Spleen (tissue), 11 donors: ENCODE measurements around the gene RAB3GAP1. TPM values are rescaled to one million over a fixed set of nuclear protein-coding genes. Genes with fewer than 3 reads are reported as not detected.

ENCODE experiments used
- DNase-seq: peaks from one replicate; pipeline ENCODE4 v3.0.0-alpha.2; 2020
- H3K27ac ChIP-seq, 8 donors: fragments of 200-600 bp; sonication (generic) in 7 of 8; 1 replicate in 4 of 8; 2 replicates in 4 of 8; pipeline versions ENCODE4 v1.5.0 to v1.8.0; 2016 to 2021; ENCODE audit warnings: inconsistent platforms in 4 of 8, mild to moderate bottlenecking in 4 of 8, moderate library complexity in 1 of 8
- H3K27me3 ChIP-seq, 7 donors: fragments of 200-600 bp; sonication (generic) in 6 of 7; replicated peaks in 1 of 7; 1 replicate in 4 of 7; 2 replicates in 3 of 7; pipeline versions ENCODE4 v1.5.0 to v1.8.0; 2016 to 2021; ENCODE audit warnings: inconsistent platforms in 3 of 7, mild to moderate bottlenecking in 1 of 7
- H3K36me3 ChIP-seq, 6 donors: fragments of 200-600 bp; sonication (generic) in 5 of 6; 1 replicate in 4 of 6; 2 replicates in 2 of 6; pipeline versions ENCODE4 v1.5.0 to v1.8.0; 2016 to 2021; ENCODE audit warnings: inconsistent platforms in 2 of 6
- H3K4me1 ChIP-seq, 6 donors: fragments of 200-600 bp; sonication (generic) in 5 of 6; 1 replicate in 3 of 6; 2 replicates in 3 of 6; pipeline versions ENCODE4 v1.5.0 to v1.8.0; 2016 to 2021; ENCODE audit warnings: inconsistent platforms in 3 of 6
- H3K4me3 ChIP-seq, 8 donors: fragments of 200-600 bp; sonication (generic) in 7 of 8; 1 replicate in 4 of 8; 2 replicates in 4 of 8; pipeline versions ENCODE4 v1.5.0 to v1.8.0; 2016 to 2021; ENCODE audit warnings: inconsistent platforms in 4 of 8, mild to moderate bottlenecking in 4 of 8, moderate library complexity in 2 of 8
- H3K9me3 ChIP-seq, 8 donors: fragments of 200-600 bp; sonication (generic) in 7 of 8; 1 replicate in 4 of 8; 2 replicates in 4 of 8; pipeline versions ENCODE4 v1.5.0 to v1.8.0; 2016 to 2021; ENCODE audit warnings: inconsistent platforms in 4 of 8
- POLR2A ChIP-seq, 3 donors: fragments of 450-650 bp; IDR thresholded peaks; one replicate each; pipeline ENCODE4 v1.5.1; 2017; ENCODE audit warnings: antibody characterized with exemption in 3 of 3, mild to moderate bottlenecking in 1 of 3
- POLR2AphosphoS5 ChIP-seq, 3 donors: sonication (generic); formaldehyde crosslinking; IDR thresholded peaks; one replicate each; pipeline ENCODE4 v1.5.1; 2017; ENCODE audit warnings: antibody characterized with exemption in 3 of 3
- WGBS, 5 donors: extraction: QIAGEN DNeasy Blood & Tissue Kit in 3 of 5; methylation state at CpG; one replicate each; pipeline versions ENCODE4 v1.1.5 to v1.1.7; 2013 to 2018; 5-methylcytosine and 5-hydroxymethylcytosine counted together
- intact Hi-C: fragments of 100-400 bp; cut with DNase I; formaldehyde crosslinking; loops from one replicate; pipeline ENCODE4 v1.15.0; 2023; ENCODE audit warnings: low total_unique reads
- polyA plus RNA-seq, 3 donors: library from polyadenylated mRNA; stranded (reverse); fragments of 200-250 nt; gene quantifications; one replicate each; pipeline ENCODE4 v1.2.1, GENCODE V29; 2013
- total RNA-seq, 7 donors: library from RNA; depleted of rRNA in 3 of 7; stranded (reverse); fragments of >200 nt in 3 of 7; fragmentation: NEBNext Ultra II Directional in 4 of 7; extraction: Animal tissue kit (Norgen Biotek cat#: 25700) in 4 of 7; gene quantifications; one replicate each; pipeline versions ENCODE4 v1.1.0 to v1.2.1, GENCODE V29; 2016 to 2021
- TF ChIP-seq, protein P1 (sequence below), 11 experiments: fragments of 200-600 bp in 7 of 11; fragments of 450-650 bp in 4 of 11; sonication (generic) in 4 of 11; IDR thresholded peaks in 8 of 11; conservative IDR thresholded peaks in 3 of 11; 1 replicate in 7 of 11; 2 replicates in 4 of 11; pipeline versions ENCODE4 v1.4.0 to v1.8.0; 2016 to 2021; ENCODE audit warnings: antibody characterized with exemption in 11 of 11, inconsistent platforms in 4 of 11, mild to moderate bottlenecking in 1 of 11
- donor health status: healthy with polysubstance abuse.
- donor health status: DM: no; HTN: no; CAD: no; lungs with moderate emphysema.
- donor health status: DM: no; HTN: no; CAD: no.
- donor health status: Bipolar disorder and iron deficiency.
- donor health status: healthy.
- donor health status: DM: no; HTN: no; CAD: no.
- donor health status: DM: yes; HTN: yes; CAD: no.

Gene RAB3GAP1
- total and polyA plus RNA-seq, 10 donors, result 11.2 to 49.5 (median 38.9) TPM

- peaks cover 0 to 7% (median 4%) of the 10 kb centered on the region in 8 donors for H3K9me3 ChIP-seq
- no peaks in the 10 kb centered on the region for H3K4me1 ChIP-seq
- H3K4me3 ChIP-seq, result no peak overlapping the region
- no peak for DNase-seq
- intact Hi-C loops, result no loop called here
- H3K36me3 ChIP-seq, result peaks cover 0 to 25% (median 2%) of the 10 kb centered on the region in 6 donors
- no peak for TF ChIP-seq POLR2AphosphoS5 (IDR thresholded peaks at IDR 0.05)
- TF ChIP-seq POLR2A (IDR thresholded peaks at IDR 0.05), result no peak
- TF ChIP-seq, protein P1, sequence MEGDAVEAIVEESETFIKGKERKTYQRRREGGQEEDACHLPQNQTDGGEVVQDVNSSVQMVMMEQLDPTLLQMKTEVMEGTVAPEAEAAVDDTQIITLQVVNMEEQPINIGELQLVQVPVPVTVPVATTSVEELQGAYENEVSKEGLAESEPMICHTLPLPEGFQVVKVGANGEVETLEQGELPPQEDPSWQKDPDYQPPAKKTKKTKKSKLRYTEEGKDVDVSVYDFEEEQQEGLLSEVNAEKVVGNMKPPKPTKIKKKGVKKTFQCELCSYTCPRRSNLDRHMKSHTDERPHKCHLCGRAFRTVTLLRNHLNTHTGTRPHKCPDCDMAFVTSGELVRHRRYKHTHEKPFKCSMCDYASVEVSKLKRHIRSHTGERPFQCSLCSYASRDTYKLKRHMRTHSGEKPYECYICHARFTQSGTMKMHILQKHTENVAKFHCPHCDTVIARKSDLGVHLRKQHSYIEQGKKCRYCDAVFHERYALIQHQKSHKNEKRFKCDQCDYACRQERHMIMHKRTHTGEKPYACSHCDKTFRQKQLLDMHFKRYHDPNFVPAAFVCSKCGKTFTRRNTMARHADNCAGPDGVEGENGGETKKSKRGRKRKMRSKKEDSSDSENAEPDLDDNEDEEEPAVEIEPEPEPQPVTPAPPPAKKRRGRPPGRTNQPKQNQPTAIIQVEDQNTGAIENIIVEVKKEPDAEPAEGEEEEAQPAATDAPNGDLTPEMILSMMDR (IDR thresholded peaks at IDR 0.05 in 8 of 11, conservative IDR thresholded peaks at IDR 0.05 in 3 of 11), result no peak
- no peaks in the 10 kb centered on the region for H3K27me3 ChIP-seq
- H3K27ac ChIP-seq, result no peak overlapping the region
- WGBS, 5 donors, result 81 to 90% (median 85%) methylated on average over 7 to 8 of the region's 8 CpGs
Measured at GRCh38 chr2:135182190-135182589, 130.1 kb downstream of the RAB3GAP1 start.

DNA sequence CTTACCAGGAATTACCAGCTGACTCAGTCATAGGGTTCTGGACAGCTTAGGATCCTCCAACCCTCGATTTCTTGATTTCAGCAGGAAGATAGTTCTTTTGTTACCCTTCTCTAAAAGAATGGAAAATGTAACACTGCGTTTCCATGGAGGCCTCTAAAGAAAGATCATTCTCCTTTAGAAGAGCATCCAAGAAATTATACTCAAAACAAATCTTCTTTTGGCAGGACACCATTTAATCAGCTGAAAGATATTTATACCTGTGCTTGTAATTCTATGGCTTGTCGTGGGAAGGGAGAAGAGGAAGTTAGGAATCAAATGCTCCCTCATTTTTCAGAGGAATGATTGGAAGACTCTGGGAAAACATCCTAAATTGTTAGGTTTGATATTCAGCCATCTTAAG, 130.5 kb downstream of the RAB3GAP1 start:
- H3K36me3 ChIP-seq, result peaks cover 0 to 21% (median under 1%) of the 10 kb centered on the region in 6 donors
- peaks cover 0 to 5% (median under 1%) of the 10 kb centered on the region in 8 donors for H3K9me3 ChIP-seq
- no peaks in the 10 kb centered on the region for H3K27me3 ChIP-seq
- 82 to 90% (median 88%) methylated on average over 3 of the region's 3 CpGs for WGBS, 5 donors
- TF ChIP-seq POLR2AphosphoS5 (IDR thresholded peaks at IDR 0.05), result no peak
- TF ChIP-seq, protein P1 (IDR thresholded peaks at IDR 0.05 in 8 of 11, conservative IDR thresholded peaks at IDR 0.05 in 3 of 11), result no peak
- no peak for TF ChIP-seq POLR2A (IDR thresholded peaks at IDR 0.05)
- no peak overlapping the region for H3K27ac ChIP-seq
- no peak overlapping the region for H3K4me3 ChIP-seq
- no peaks in the 10 kb centered on the region for H3K4me1 ChIP-seq
- no peak for DNase-seq
- intact Hi-C loops, result no loop called here

GRCh38 chr2:135183822-135184221, 131.7 kb downstream of the RAB3GAP1 start:
- no peak for DNase-seq
- 58 to 99% (median 94%) methylated on average over 1 of the region's 1 CpG for WGBS, 5 donors

GRCh38 chr2:135186054-135186453, 134.0 kb downstream of the RAB3GAP1 start:
- H3K27ac ChIP-seq, result no peak overlapping the region
- 92 to 100% (median 94%) methylated on average over 5 of the region's 5 CpGs for WGBS, 5 donors
- TF ChIP-seq POLR2AphosphoS5 (IDR thresholded peaks at IDR 0.05), result no peak
- TF ChIP-seq POLR2A (IDR thresholded peaks at IDR 0.05), result no peak
- TF ChIP-seq, protein P1 (IDR thresholded peaks at IDR 0.05 in 8 of 11, conservative IDR thresholded peaks at IDR 0.05 in 3 of 11), result no peak
- H3K4me3 ChIP-seq, result no peak overlapping the region
- H3K27me3 ChIP-seq, result no peaks in the 10 kb centered on the region
- no peaks in the 10 kb centered on the region for H3K4me1 ChIP-seq
- H3K36me3 ChIP-seq, result peaks cover 0 to 14% (median 0%) of the 10 kb centered on the region in 6 donors
- no peak for DNase-seq
- intact Hi-C loops, result no loop called here
- peaks cover 0 to 37% (median 28%) of the 10 kb centered on the region in 8 donors for H3K9me3 ChIP-seq

More at GRCh38 chr2:135183822-135184221, 131.7 kb downstream of the RAB3GAP1 start:
- intact Hi-C loops, result no loop called here
- H3K36me3 ChIP-seq, result peaks cover 0 to 14% (median 0%) of the 10 kb centered on the region in 6 donors
- no peak overlapping the region for H3K4me3 ChIP-seq
- H3K9me3 ChIP-seq, result peaks cover 0 to 15% (median 6%) of the 10 kb centered on the region in 8 donors
- H3K4me1 ChIP-seq, result no peaks in the 10 kb centered on the region
- no peaks in the 10 kb centered on the region for H3K27me3 ChIP-seq
- no peak overlapping the region for H3K27ac ChIP-seq
- TF ChIP-seq, protein P1 (IDR thresholded peaks at IDR 0.05 in 8 of 11, conservative IDR thresholded peaks at IDR 0.05 in 3 of 11), result no peak
- TF ChIP-seq POLR2AphosphoS5 (IDR thresholded peaks at IDR 0.05), result no peak
- TF ChIP-seq POLR2A (IDR thresholded peaks at IDR 0.05), result no peak
